HepG2 (cell line): ENCODE results near the gene TADA3. TPM values are rescaled to one million over a fixed set of nuclear protein-coding genes. Genes with fewer than 3 reads are reported as not detected.

Experiments used
- ATRX ChIP-seq: sonication (generic); formaldehyde crosslinking; IDR thresholded peaks from 2 replicates; pipeline ENCODE4 v1.4.0; 2020; ENCODE audit warnings: missing genetic modification reagents, borderline replicate concordance
- DNMT3B ChIP-seq: conservative IDR thresholded peaks from 2 replicates; pipeline ENCODE4 v1.6.1; 2016; ENCODE audit warnings: missing biosample characterization, control low read depth
- E2F1 ChIP-seq: sonication (generic); formaldehyde crosslinking; IDR thresholded peaks from 2 replicates; pipeline ENCODE4 v1.5.0; 2020; ENCODE audit warnings: missing genetic modification reagents
- EEA1 ChIP-seq: sonication (generic); formaldehyde crosslinking; IDR thresholded peaks from 2 replicates; pipeline ENCODE4 v1.5.1; 2020; ENCODE audit warnings: mild to moderate bottlenecking, missing genetic modification reagents, borderline replicate concordance
- IRX3 ChIP-seq: sonication (generic); formaldehyde crosslinking; IDR thresholded peaks from 2 replicates; pipeline ENCODE4 v1.8.1; 2023; ENCODE audit warnings: mild to moderate bottlenecking, low read depth, missing genetic modification reagents, borderline replicate concordance
- JUNB ChIP-seq: sonication (generic); formaldehyde crosslinking; IDR thresholded peaks from 2 replicates; pipeline ENCODE4 v1.8.0; 2022; ENCODE audit warnings: missing genetic modification reagents, mild to moderate bottlenecking, borderline replicate concordance
- MXD4 ChIP-seq: IDR thresholded peaks from 2 replicates; pipeline ENCODE4 v1.6.1; 2016; ENCODE audit warnings: mild to moderate bottlenecking, missing biosample characterization, missing genetic modification reagents
- NFIC ChIP-seq: IDR thresholded peaks from 2 replicates; pipeline ENCODE4 v1.6.1; 2012; ENCODE audit warnings: mild to moderate bottlenecking, low read length, inconsistent platforms
- NKX3-1 ChIP-seq: sonication (generic); formaldehyde crosslinking; IDR thresholded peaks from 2 replicates; pipeline ENCODE4 v1.5.0; 2020; ENCODE audit warnings: missing genetic modification reagents
- PCBP1 ChIP-seq: fragments of 200-400 bp; formaldehyde crosslinking; IDR thresholded peaks from 2 replicates; pipeline ENCODE4 v1.6.1; 2017; ENCODE audit warnings: mild to moderate bottlenecking, low read depth, low read length, borderline replicate concordance
- RAD21 ChIP-seq: fragments of 450-650 bp; formaldehyde crosslinking; IDR thresholded peaks from 2 replicates; pipeline ENCODE4 v1.5.0; 2020; ENCODE audit warnings: mild to moderate bottlenecking
- RNF2 ChIP-seq: fragments of 450-650 bp; conservative IDR thresholded peaks from 2 replicates; pipeline ENCODE4 v1.6.1; 2016; ENCODE audit warnings: low read depth
- TGIF2 ChIP-seq: IDR thresholded peaks from 2 replicates; pipeline ENCODE4 v1.6.1; 2016; ENCODE audit warnings: control low read depth, missing compliant biosample characterization
- THYN1 ChIP-seq: sonication (generic); formaldehyde crosslinking; IDR thresholded peaks from 2 replicates; pipeline ENCODE4 v1.8.1; 2023; ENCODE audit warnings: low read depth, mild to moderate bottlenecking, moderate library complexity, missing genetic modification reagents, borderline replicate concordance
- ZBTB26 ChIP-seq: IDR thresholded peaks from 2 replicates; pipeline ENCODE4 v1.6.1; 2016; ENCODE audit warnings: missing compliant biosample characterization, missing genetic modification reagents, borderline replicate concordance
- ZFP82 ChIP-seq: sonication (generic); formaldehyde crosslinking; IDR thresholded peaks from 2 replicates; pipeline ENCODE4 v1.5.1; 2020; ENCODE audit warnings: mild to moderate bottlenecking, missing genetic modification reagents, borderline replicate concordance
- ZNF496 ChIP-seq: sonication (generic); formaldehyde crosslinking; IDR thresholded peaks from 2 replicates; pipeline ENCODE4 v1.8.1; 2023; ENCODE audit warnings: mild to moderate bottlenecking, moderate library complexity, missing genetic modification reagents; ENCODE audit not compliant: insufficient replicate concordance
- ZNF503 ChIP-seq: sonication (generic); formaldehyde crosslinking; IDR thresholded peaks from 2 replicates; pipeline ENCODE4 v1.4.0; 2020; ENCODE audit warnings: missing genetic modification reagents
- ZNF557 ChIP-seq: sonication (generic); formaldehyde crosslinking; IDR thresholded peaks from 2 replicates; pipeline ENCODE4 v1.4.0; 2020; ENCODE audit warnings: missing genetic modification reagents
- ZNF577 ChIP-seq: sonication (generic); formaldehyde crosslinking; IDR thresholded peaks from 2 replicates; pipeline ENCODE4 v1.4.0; 2020; ENCODE audit warnings: mild to moderate bottlenecking, low read depth, missing genetic modification reagents, borderline replicate concordance
- ZNF589 ChIP-seq: sonication (generic); formaldehyde crosslinking; conservative IDR thresholded peaks from 2 replicates; pipeline ENCODE4 v1.8.0; 2022; ENCODE audit warnings: mild to moderate bottlenecking, moderate library complexity, missing genetic modification reagents
- ZNF605 ChIP-seq: sonication (generic); formaldehyde crosslinking; IDR thresholded peaks from 2 replicates; pipeline ENCODE4 v1.8.0; 2022; ENCODE audit warnings: mild to moderate bottlenecking, missing genetic modification reagents
- ZNF710 ChIP-seq: sonication (generic); formaldehyde crosslinking; IDR thresholded peaks from 2 replicates; pipeline ENCODE4 v1.5.0; 2020; ENCODE audit warnings: mild to moderate bottlenecking, missing genetic modification reagents, borderline replicate concordance
- ZNF713 ChIP-seq: sonication (generic); formaldehyde crosslinking; IDR thresholded peaks from 2 replicates; pipeline ENCODE4 v1.4.0; 2020; ENCODE audit warnings: mild to moderate bottlenecking, missing genetic modification reagents
- ZNF792 ChIP-seq: IDR thresholded peaks from 2 replicates; pipeline ENCODE4 v1.6.1; 2016
- polyA plus RNA-seq, 8 experiments: library from polyadenylated mRNA; depleted of rRNA in 3 of 8; stranded (reverse) in 7 of 8; unstranded in 1 of 8; fragments of >200 nt; fragmentation: Illumina TruSeq in 4 of 8; extraction: Trizol in 4 of 8; gene quantifications; 2 replicates each; pipeline versions ENCODE4 v1.2.1 to v1.2.3, GENCODE V29; 2011 to 2016; ENCODE audit warnings: low read depth in 4 of 8, missing spikeins in 1 of 8, mixed read lengths in 1 of 8; ENCODE audit not compliant: insufficient read depth in 1 of 8
- total RNA-seq, 5 experiments: library from RNA; depleted of rRNA; stranded (reverse); fragments of >200 nt; fragmentation: Illumina TruSeq; extraction: Trizol; gene quantifications; 2 replicates each; pipeline ENCODE4 v1.2.3, GENCODE V29; 2016; ENCODE audit warnings: low read depth in 1 of 5

Gene TADA3
- total and polyA plus RNA-seq, 2 of the 13 experiments (the other 11 are each of a cell fraction or from before 2014, with no cell fraction given) = 32.1 to 37.1 TPM

GRCh38 chr3:9792405-9793160, at the start of gene TADA3, which contains the start of gene ARPC4 (continued):
- TF ChIP-seq THYN1 (CRISPR knock-in tag) = no peak
- TF ChIP-seq ZBTB26 = no peak
- no peak; the same call in 1 of the 2 replicates for TF ChIP-seq ZNF605 (CRISPR knock-in tag)
- no peak for TF ChIP-seq IRX3 (CRISPR knock-in tag)
- TF ChIP-seq ZNF792 (CRISPR knock-in tag) = no peak
- TF ChIP-seq DNMT3B (CRISPR knock-in tag) = no peak
- no peak for TF ChIP-seq TGIF2 (CRISPR knock-in tag)
- TF ChIP-seq PCBP1 = 0 out of 2 replicates have a peak, but pooled peaks have one; percentile 52
- peak; percentile 17; the same call in 1 of the 2 replicates for TF ChIP-seq E2F1
- no peak for TF ChIP-seq ATRX (CRISPR knock-in tag)
- TF ChIP-seq MXD4 = peak; percentile 72; the same call in 1 of the 2 replicates
- no peak for TF ChIP-seq ZNF496
- 0 out of 2 replicates have a peak, but pooled peaks have one; percentile 29 for TF ChIP-seq NKX3-1 (CRISPR knock-in tag)
- TF ChIP-seq RNF2 = no peak
- no peak for TF ChIP-seq ZNF710 (CRISPR knock-in tag)
- TF ChIP-seq ZNF503 (CRISPR knock-in tag) = no peak; the same call in 1 of the 2 replicates
- no peak for TF ChIP-seq ZNF557 (CRISPR knock-in tag)
- TF ChIP-seq ZFP82 (CRISPR knock-in tag) = no peak
- no peak for TF ChIP-seq NFIC
- TF ChIP-seq ZNF589 (CRISPR knock-in tag) = no peak
- no peak for TF ChIP-seq EEA1 (CRISPR knock-in tag)
- TF ChIP-seq RAD21 (CRISPR knock-in tag) = peak; percentile 30; the same call in 1 of the 2 replicates
- no peak for TF ChIP-seq ZNF577 (CRISPR knock-in tag)
- TF ChIP-seq ZNF713 (CRISPR knock-in tag) = no peak
- no peak for TF ChIP-seq JUNB
